SU-DHL-6 (cell line): Measurements from ENCODE around the gene UBB.

Experiments
- H2AFZ ChIP-seq: fragments of 200-600 bp; sonication (generic); 2 replicates; pipeline ENCODE4 v1.6.1; 2014; ENCODE audit warnings: low read depth, mild to moderate bottlenecking, moderate library complexity, mixed read lengths, antibody characterized with exemption, low read length; ENCODE audit not compliant: severe bottlenecking
- H3F3A ChIP-seq: fragments of 200-600 bp; shearing (Covaris generic); 2 replicates; pipeline ENCODE4 v1.6.0; 2016; ENCODE audit warnings: antibody characterized with exemption, mild to moderate bottlenecking; ENCODE audit not compliant: insufficient read depth
- H3K27ac ChIP-seq: fragments of 200-600 bp; sonication (generic); 2 replicates; pipeline ENCODE4 v1.5.1; 2016; ENCODE audit warnings: low read depth, mild to moderate bottlenecking, low read length, moderate library complexity, mixed read lengths
- H3K27me3 ChIP-seq: fragments of 200-600 bp; sonication (generic), shearing (Covaris generic); 2 replicates; pipeline ENCODE4 v1.6.0; 2014; ENCODE audit warnings: mild to moderate bottlenecking, low read length
- H3K36me3 ChIP-seq: fragments of 200-600 bp; sonication (generic); 2 replicates; pipeline ENCODE4 v1.6.1; 2014; ENCODE audit warnings: mild to moderate bottlenecking, low read length, mixed read lengths
- H3K4me2 ChIP-seq: fragments of 300-600, 200-600 bp; shearing (Covaris generic), sonication (generic); 2 replicates; pipeline ENCODE4 v1.6.0; 2014; ENCODE audit warnings: low read length, low read depth, mild to moderate bottlenecking; ENCODE audit not compliant: poor library complexity, severe bottlenecking
- H3K4me3 ChIP-seq: fragments of 200-600 bp; sonication (generic); 2 replicates; pipeline ENCODE4 v1.5.1; 2014; ENCODE audit warnings: antibody characterized with exemption, low read length, mild to moderate bottlenecking, mixed read lengths; ENCODE audit not compliant: insufficient read depth, poor library complexity, severe bottlenecking
- H3K79me2 ChIP-seq: fragments of 200-600 bp; sonication (generic); 2 replicates; pipeline ENCODE4 v1.6.1; 2014; ENCODE audit warnings: mild to moderate bottlenecking, low read length, moderate library complexity; ENCODE audit not compliant: insufficient read depth
- H3K9ac ChIP-seq: fragments of 200-600 bp; sonication (generic); 2 replicates; pipeline ENCODE4 v1.7.0; 2014; ENCODE audit warnings: mild to moderate bottlenecking, low read length
- H3K9me2 ChIP-seq: fragments of 200-600 bp; sonication (generic); replicated peaks from 2 replicates; pipeline ENCODE4 v1.6.1; 2014; ENCODE audit warnings: low read length; ENCODE audit not compliant: insufficient read depth
- H3K9me3 ChIP-seq: fragments of 200-600 bp; sonication (generic); 2 replicates; pipeline ENCODE4 v1.6.1; 2014; ENCODE audit warnings: low read length, mixed read lengths; ENCODE audit not compliant: insufficient read depth
- H4K20me1 ChIP-seq: fragments of 200-600 bp; sonication (generic); 2 replicates; pipeline ENCODE4 v1.6.1; 2014; ENCODE audit warnings: low read depth, mild to moderate bottlenecking, antibody characterized with exemption, low read length, moderate library complexity, mixed read lengths
- CTCF ChIP-seq: fragments of 200-600 bp; sonication (generic); IDR thresholded peaks from one replicate; pipeline ENCODE4 v1.5.1; 2017; ENCODE audit warnings: antibody characterized with exemption, mild to moderate bottlenecking, low read length, moderate library complexity; ENCODE audit not compliant: insufficient read depth, poor library complexity, severe bottlenecking
- EZH2phosphoT487 ChIP-seq: fragments of 200-600 bp; sonication (generic), shearing (Covaris generic); conservative IDR thresholded peaks from 2 replicates; pipeline ENCODE4 v1.6.1; 2018; ENCODE audit warnings: mild to moderate bottlenecking, antibody characterized with exemption, low read length, moderate library complexity, mixed read lengths

The UBB gene

GRCh38 chr17:16349431-16349830 lies 31.5 kb upstream of the UBB start:
- peaks cover 27% of the 10 kb centered on the region for H3K79me2 ChIP-seq

GRCh38 chr17:16351831-16352230 lies 29.1 kb upstream of the UBB start:
- no peaks in the 10 kb centered on the region for H3K9me3 ChIP-seq
- peak overlapping the region; percentile 81 for H3K9ac ChIP-seq
- H3F3A ChIP-seq = peaks cover 22% of the 10 kb centered on the region
- peak overlapping the region; percentile 50 for H3K27ac ChIP-seq
- H3K79me2 ChIP-seq = peaks cover 27% of the 10 kb centered on the region
- no peaks in the 10 kb centered on the region for H4K20me1 ChIP-seq
- H3K27me3 ChIP-seq = no peaks in the 10 kb centered on the region
- no peaks in the 10 kb centered on the region for H3K9me2 ChIP-seq
- peak overlapping the region; percentile 79 for H2AFZ ChIP-seq
- peak overlapping the region; percentile 73 for H3K4me3 ChIP-seq
- TF ChIP-seq CTCF = no peak
- TF ChIP-seq EZH2phosphoT487 = no peak
- peaks cover 18% of the 10 kb centered on the region; the same call in 1 of the 2 replicates for H3K36me3 ChIP-seq
- H3K4me2 ChIP-seq = peak overlapping the region; percentile 93

More at GRCh38 chr17:16349431-16349830, 31.5 kb upstream of the UBB start:
- H3K9me3 ChIP-seq = no peaks in the 10 kb centered on the region
- H3K36me3 ChIP-seq = peaks cover 18% of the 10 kb centered on the region; the same call in 1 of the 2 replicates
- no peaks in the 10 kb centered on the region for H3K9me2 ChIP-seq
- H3K9ac ChIP-seq = no peak overlapping the region
- H4K20me1 ChIP-seq = no peaks in the 10 kb centered on the region
- H3K4me2 ChIP-seq = peak overlapping the region; percentile 93
- H3K4me3 ChIP-seq = no peak overlapping the region
- no peak overlapping the region for H2AFZ ChIP-seq
- TF ChIP-seq EZH2phosphoT487 (no peak), CTCF (no peak)
- peak overlapping the region; percentile 79 for H3K27ac ChIP-seq
- peaks cover 22% of the 10 kb centered on the region for H3F3A ChIP-seq
- H3K27me3 ChIP-seq = no peaks in the 10 kb centered on the region

GRCh38 chr17:16352303-16352666 lies 28.6 kb upstream of the UBB start:
- H3K4me2 ChIP-seq = peak overlapping the region; percentile 93
- no peaks in the 10 kb centered on the region for H3K27me3 ChIP-seq
- H3K4me3 ChIP-seq = peak overlapping the region; percentile 73
- peak overlapping the region; percentile 81 for H3K9ac ChIP-seq
- peaks cover 22% of the 10 kb centered on the region for H3F3A ChIP-seq
- H3K9me2 ChIP-seq = no peaks in the 10 kb centered on the region
- H3K36me3 ChIP-seq = 0 out of 2 replicates have a peak, but pooled peaks cover 16% of the 10 kb centered on the region
- H3K79me2 ChIP-seq = peaks cover 27% of the 10 kb centered on the region
- no peaks in the 10 kb centered on the region for H3K9me3 ChIP-seq
- peak overlapping the region; percentile 79 for H2AFZ ChIP-seq
- H3K27ac ChIP-seq = peak overlapping the region; percentile 50
- no peaks in the 10 kb centered on the region for H4K20me1 ChIP-seq
- TF ChIP-seq CTCF = no peak
- no peak for TF ChIP-seq EZH2phosphoT487
